ENCODE data around the gene MBD5.

DNA sequence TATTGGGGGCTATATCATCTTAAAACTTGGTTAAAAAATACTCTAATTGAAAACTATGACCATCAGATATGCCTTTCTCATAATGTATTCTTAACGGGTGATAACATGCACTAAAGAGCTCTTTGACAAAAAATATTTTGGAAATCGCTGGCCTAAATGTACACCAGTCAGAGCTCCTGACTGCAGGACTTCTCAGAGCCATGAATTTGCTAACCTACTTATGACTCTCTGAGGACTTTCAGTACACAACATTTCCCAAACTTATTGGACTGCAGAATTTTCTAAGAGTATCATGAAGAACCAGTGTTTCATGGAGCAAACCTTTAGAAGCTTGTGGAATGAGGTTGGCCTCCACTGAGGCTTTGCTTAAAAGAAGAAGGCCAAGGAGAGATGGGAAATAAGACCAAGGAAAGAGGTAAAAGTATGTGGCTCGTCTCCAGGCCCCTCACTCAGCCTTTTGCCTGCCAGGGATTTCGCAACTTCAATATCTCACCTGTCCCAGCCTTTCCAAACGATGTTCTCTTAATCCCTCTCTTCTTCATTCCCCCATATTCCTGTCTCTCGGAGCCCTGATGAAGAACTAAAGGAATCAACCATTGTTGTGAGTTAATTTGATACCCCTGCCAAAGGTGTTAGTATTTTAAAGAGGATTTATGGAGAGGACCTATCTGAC lies 534.9 kb downstream of the MBD5 start:
- TF ChIP-seq CTCF (optimal IDR thresholded peaks at IDR 0.05 in 1 of 3, IDR thresholded peaks at IDR 0.05 in 1 of 3, conservative IDR thresholded peaks at IDR 0.05 in 1 of 3; ENCODE audit: extremely low read depth in 1 of 3, insufficient read depth in 2 of 3, low read length in 3 of 3) (no peak), EZH2 (IDR thresholded peaks at IDR 0.05; ENCODE audit: low read length) (no peak)
